Raji (cell line): ENCODE results near the gene HSPB1.

Source experiments
- POLR2A ChIP-seq: IDR thresholded peaks from 2 replicates; pipeline ENCODE4 v1.6.1; 2011; ENCODE audit warnings: low read depth, low read length, control low read depth; ENCODE audit not compliant: insufficient read depth

Gene HSPB1

GRCh38 chr7:76318488-76319353 lies 16.2 kb downstream of the HSPB1 start:
- TF ChIP-seq POLR2A: no peak

- no peak for TF ChIP-seq POLR2A
Measured at GRCh38 chr7:76325092-76325491, 22.6 kb downstream of the HSPB1 start.

- no peak for TF ChIP-seq POLR2A
Measured at GRCh38 chr7:76325811-76326210, 23.3 kb downstream of the HSPB1 start.

- no peak for TF ChIP-seq POLR2A
Measured at GRCh38 chr7:76326646-76327233, 24.3 kb downstream of the HSPB1 start.

GRCh38 chr7:76327610-76328009 lies 25.1 kb downstream of the HSPB1 start:
- no peak for TF ChIP-seq POLR2A

- TF ChIP-seq POLR2A: no peak
Measured at GRCh38 chr7:76328389-76328788, 25.9 kb downstream of the HSPB1 start.

- no peak for TF ChIP-seq POLR2A
Measured at GRCh38 chr7:76329479-76329878, 27.0 kb downstream of the HSPB1 start.

GRCh38 chr7:76330261-76330660 lies 27.8 kb downstream of the HSPB1 start:
- TF ChIP-seq POLR2A: no peak

GRCh38 chr7:76330673-76331072 lies 28.2 kb downstream of the HSPB1 start:
- no peak for TF ChIP-seq POLR2A

- no peak for TF ChIP-seq POLR2A
Measured at GRCh38 chr7:76332078-76332477, 29.6 kb downstream of the HSPB1 start.

GRCh38 chr7:76333511-76334101 lies 31.1 kb downstream of the HSPB1 start:
- no peak for TF ChIP-seq POLR2A

- TF ChIP-seq POLR2A: no peak
Measured at GRCh38 chr7:76334320-76334967, 32.0 kb downstream of the HSPB1 start.

GRCh38 chr7:76336094-76336493 lies 33.6 kb downstream of the HSPB1 start:
- TF ChIP-seq POLR2A: no peak

- TF ChIP-seq POLR2A: no peak
Measured at GRCh38 chr7:76337147-76337546, 34.7 kb downstream of the HSPB1 start.

GRCh38 chr7:76338298-76339084 lies 36.0 kb downstream of the HSPB1 start:
- no peak for TF ChIP-seq POLR2A
